OCI-LY7 (cell line): Measurements from ENCODE around the gene LRRC73. TPM values are rescaled to one million over a fixed set of nuclear protein-coding genes. Genes with fewer than 3 reads are reported as not detected.

Source experiments
- BruUV-seq: library from RNA; stranded (reverse); fragments of 400-500 nt; replicated peaks from 2 replicates; lab custom pipeline; 2021; lab: Mats Ljungman, UMichigan
- CTCF ChIA-PET: fragments of 300-600 bp; sonication (Branson Sonifier 250); formaldehyde crosslinking; loops from one replicate; lab custom pipeline; 2022; ENCODE audit warnings: antibody characterized with exemption; ENCODE audit not compliant: unreplicated experiment; lab: Charles Lee
- POLR2A ChIA-PET: fragments of 300-600 bp; sonication (Branson Sonifier 250); formaldehyde crosslinking; loops from one replicate; lab custom pipeline; 2022; ENCODE audit warnings: antibody characterized with exemption; lab: Charles Lee
- DNase-seq: peaks from one replicate; pipeline ENCODE4 v3.0.0-alpha.2; 2015; ENCODE audit warnings: low spot score
- H2AFZ ChIP-seq: fragments of 200-600 bp; sonication (generic), shearing (Covaris generic); 2 replicates; pipeline ENCODE4 v1.6.1; 2014; ENCODE audit warnings: mild to moderate bottlenecking, antibody characterized with exemption, low read length, moderate library complexity
- H3K27ac ChIP-seq: fragments of 200-600 bp; sonication (generic); 2 replicates; pipeline ENCODE4 v1.5.1; 2014; ENCODE audit warnings: mixed run types, low read depth, mild to moderate bottlenecking, moderate library complexity, low read length, inconsistent platforms; ENCODE audit not compliant: poor library complexity, severe bottlenecking
- H3K36me3 ChIP-seq: fragments of 200-600 bp; sonication (generic); 2 replicates; pipeline ENCODE4 v1.6.1; 2014; ENCODE audit warnings: mild to moderate bottlenecking, antibody characterized with exemption, low read length, moderate library complexity, mixed read lengths; ENCODE audit not compliant: insufficient read depth
- H3K4me1 ChIP-seq: fragments of 200-600 bp; sonication (generic); 2 replicates; pipeline ENCODE4 v1.5.1; 2014; ENCODE audit warnings: mild to moderate bottlenecking, low read length; ENCODE audit not compliant: insufficient read depth, poor library complexity, severe bottlenecking
- H3K4me2 ChIP-seq: fragments of 200-600 bp; sonication (generic); 2 replicates; pipeline ENCODE4 v1.6.1; 2014; ENCODE audit warnings: mild to moderate bottlenecking, low read length
- H3K4me3 ChIP-seq: fragments of 200-600 bp; sonication (generic); 2 replicates; pipeline ENCODE4 v1.5.1; 2014; ENCODE audit warnings: mild to moderate bottlenecking, low read depth, low read length; ENCODE audit not compliant: poor library complexity, severe bottlenecking
- H3K79me2 ChIP-seq: fragments of 200-600 bp; sonication (generic); 2 replicates; pipeline ENCODE4 v1.6.1; 2016; ENCODE audit warnings: low read depth, mild to moderate bottlenecking, low read length, moderate library complexity, mixed read lengths; ENCODE audit not compliant: insufficient read depth
- H3K9me2 ChIP-seq: fragments of 200-600 bp; sonication (generic); 2 replicates; pipeline ENCODE4 v1.6.1; 2016; ENCODE audit warnings: mild to moderate bottlenecking, low read length, mixed read lengths; ENCODE audit not compliant: insufficient read depth
- H3K9me3 ChIP-seq: fragments of 200-600 bp; sonication (generic); 2 replicates; pipeline ENCODE4 v1.6.1; 2014; ENCODE audit warnings: mild to moderate bottlenecking, mixed run types, low read length, mixed read lengths
- H4K20me1 ChIP-seq: fragments of 200-600 bp; sonication (generic); 2 replicates; pipeline ENCODE4 v1.6.1; 2014; ENCODE audit warnings: mild to moderate bottlenecking, antibody characterized with exemption, low read length, moderate library complexity, mixed read lengths; ENCODE audit not compliant: insufficient read depth
- EZH2phosphoT487 ChIP-seq: fragments of 200-600 bp; sonication (generic); IDR thresholded peaks from 2 replicates; pipeline ENCODE4 v1.6.1; 2018; ENCODE audit warnings: low read depth, borderline replicate concordance, mild to moderate bottlenecking, mixed run types, antibody characterized with exemption, low read length, moderate library complexity, mixed read lengths
- intact Hi-C: fragments of 100-400 bp; cut with micrococcal nuclease; formaldehyde crosslinking; loops from one replicate; pipeline ENCODE4 v1.10.0; 2022; ENCODE audit not compliant: unreplicated experiment
- total RNA-seq, 2 experiments: library from RNA; depleted of rRNA in 1 of 2; stranded (reverse); fragments of >200 nt in 1 of 2; shearing (Covaris generic) in 1 of 2; gene quantifications; 2 replicates each; pipeline ENCODE4 v1.2.3, GENCODE V29; 2014 to 2022
- TF ChIP-seq, protein P1 (sequence below): fragments of 200-600 bp; sonication (generic); conservative IDR thresholded peaks from 2 replicates; pipeline ENCODE4 v1.5.1; 2014; ENCODE audit warnings: mild to moderate bottlenecking, antibody characterized with exemption, low read length, moderate library complexity, mixed read lengths

LRRC73 gene
- total RNA-seq, 2 experiments from 2014 or later: 0.19 to 0.25 TPM

DNA sequence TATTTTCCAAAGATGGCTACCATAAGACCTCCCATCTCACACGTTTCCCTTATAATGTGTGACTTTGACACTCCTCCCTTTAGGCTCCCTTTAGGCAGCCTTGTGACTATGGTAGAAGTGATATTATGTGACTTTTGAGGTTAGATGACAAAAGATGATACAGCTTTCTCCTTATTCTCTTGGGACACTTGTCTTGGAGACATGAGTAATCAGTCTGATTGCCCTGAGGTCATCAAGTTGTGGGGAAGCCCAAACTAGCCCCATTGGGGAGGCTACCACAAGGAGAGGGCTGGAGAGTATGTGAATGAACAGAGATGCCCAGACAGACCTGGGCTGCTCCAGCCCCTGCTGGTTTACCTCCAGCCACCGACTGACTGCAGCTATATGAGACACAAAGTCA, 44.2 kb downstream of the LRRC73 start:
- POLR2A ChIA-PET: no interaction called here
- CTCF ChIA-PET: no interaction called here

DNA sequence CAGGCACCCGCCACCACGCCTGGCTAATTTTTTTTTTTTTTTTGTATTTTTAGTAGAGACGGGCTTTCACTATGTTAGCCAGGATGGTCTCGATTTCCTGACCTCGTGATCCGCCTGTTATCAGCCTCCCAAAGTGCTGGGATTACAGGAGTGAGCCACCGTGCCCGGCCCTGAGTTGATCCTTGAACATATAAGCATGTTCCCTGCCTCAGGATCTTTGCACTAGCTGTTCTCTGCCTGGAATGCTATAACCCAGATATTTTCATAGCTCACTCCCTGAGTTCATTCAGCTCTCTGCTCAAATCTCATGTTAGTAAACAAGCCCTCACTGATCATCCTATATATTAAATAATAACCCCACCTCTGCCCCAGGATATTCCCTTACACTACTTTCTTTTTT, 45.8 kb downstream of the LRRC73 start:
- H3K4me3 ChIP-seq: no peak overlapping the region
- ChIA-PET CTCF (no interaction called here), POLR2A (interaction anchor here (0.6 to 1.2 kb wide), 5 partner anchors 47 to 1836 kb away, joined by 3 to 6 read pairs (median 4); no protein-coding TSS in a partner anchor)
- no peaks in the 10 kb centered on the region for H3K36me3 ChIP-seq
- no peak for DNase-seq
- TF ChIP-seq, protein P1, sequence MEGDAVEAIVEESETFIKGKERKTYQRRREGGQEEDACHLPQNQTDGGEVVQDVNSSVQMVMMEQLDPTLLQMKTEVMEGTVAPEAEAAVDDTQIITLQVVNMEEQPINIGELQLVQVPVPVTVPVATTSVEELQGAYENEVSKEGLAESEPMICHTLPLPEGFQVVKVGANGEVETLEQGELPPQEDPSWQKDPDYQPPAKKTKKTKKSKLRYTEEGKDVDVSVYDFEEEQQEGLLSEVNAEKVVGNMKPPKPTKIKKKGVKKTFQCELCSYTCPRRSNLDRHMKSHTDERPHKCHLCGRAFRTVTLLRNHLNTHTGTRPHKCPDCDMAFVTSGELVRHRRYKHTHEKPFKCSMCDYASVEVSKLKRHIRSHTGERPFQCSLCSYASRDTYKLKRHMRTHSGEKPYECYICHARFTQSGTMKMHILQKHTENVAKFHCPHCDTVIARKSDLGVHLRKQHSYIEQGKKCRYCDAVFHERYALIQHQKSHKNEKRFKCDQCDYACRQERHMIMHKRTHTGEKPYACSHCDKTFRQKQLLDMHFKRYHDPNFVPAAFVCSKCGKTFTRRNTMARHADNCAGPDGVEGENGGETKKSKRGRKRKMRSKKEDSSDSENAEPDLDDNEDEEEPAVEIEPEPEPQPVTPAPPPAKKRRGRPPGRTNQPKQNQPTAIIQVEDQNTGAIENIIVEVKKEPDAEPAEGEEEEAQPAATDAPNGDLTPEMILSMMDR: no peak
- TF ChIP-seq EZH2phosphoT487: no peak
- BruUV-seq: no TSS peak
- H2AFZ ChIP-seq: no peak overlapping the region
- no peaks in the 10 kb centered on the region for H3K9me3 ChIP-seq
- intact Hi-C loops: no loop called here
- H4K20me1 ChIP-seq: no peaks in the 10 kb centered on the region
- H3K79me2 ChIP-seq: no peaks in the 10 kb centered on the region
- no peaks in the 10 kb centered on the region for H3K9me2 ChIP-seq
- no peak overlapping the region for H3K4me2 ChIP-seq
- H3K27ac ChIP-seq: no peak overlapping the region
- no peaks in the 10 kb centered on the region for H3K4me1 ChIP-seq

More for the DNA sequence above, 44.2 kb downstream of the LRRC73 start:
- H3K4me1 ChIP-seq: no peaks in the 10 kb centered on the region
- no peak overlapping the region for H3K4me3 ChIP-seq
- intact Hi-C loops: no loop called here
- H3K4me2 ChIP-seq: no peak overlapping the region
- TF ChIP-seq, protein P1: no peak
- no peak for TF ChIP-seq EZH2phosphoT487
- no peak for DNase-seq
- no peak overlapping the region for H2AFZ ChIP-seq
- no TSS peak for BruUV-seq
- no peaks in the 10 kb centered on the region for H4K20me1 ChIP-seq
- H3K36me3 ChIP-seq: no peaks in the 10 kb centered on the region
- H3K9me2 ChIP-seq: no peaks in the 10 kb centered on the region
- no peak overlapping the region for H3K27ac ChIP-seq
- H3K9me3 ChIP-seq: no peaks in the 10 kb centered on the region
- no peaks in the 10 kb centered on the region for H3K79me2 ChIP-seq

DNA sequence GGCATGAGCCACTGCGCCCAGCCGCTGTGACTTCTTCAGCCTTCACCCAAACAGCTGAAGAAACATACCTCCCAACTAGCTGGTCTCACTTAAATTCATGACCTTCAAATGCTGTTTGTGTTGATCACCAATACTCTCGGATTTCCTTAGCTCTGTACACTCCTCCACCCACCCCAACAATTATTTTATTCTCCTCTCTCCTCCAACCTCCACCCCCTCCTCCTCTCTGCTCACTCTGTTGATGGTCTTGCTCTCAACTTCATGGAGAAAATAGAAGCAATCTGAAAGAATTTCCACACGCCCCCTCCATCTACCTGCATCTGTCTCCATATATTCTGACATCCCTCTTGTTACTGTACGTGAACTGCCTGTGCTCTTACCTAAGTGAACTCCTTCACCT, 48.2 kb downstream of the LRRC73 start:
- H3K4me3 ChIP-seq: no peak overlapping the region
- H3K79me2 ChIP-seq: no peaks in the 10 kb centered on the region
- ChIA-PET POLR2A (no interaction called here), CTCF (no interaction called here)
- no peaks in the 10 kb centered on the region for H3K9me3 ChIP-seq
- H3K36me3 ChIP-seq: no peaks in the 10 kb centered on the region
- no peaks in the 10 kb centered on the region for H3K4me1 ChIP-seq
- H3K27ac ChIP-seq: no peak overlapping the region
- BruUV-seq: no TSS peak
- intact Hi-C loops: no loop called here
- TF ChIP-seq, protein P1: no peak
- TF ChIP-seq EZH2phosphoT487: no peak
- no peak for DNase-seq
- no peak overlapping the region for H2AFZ ChIP-seq
- H3K9me2 ChIP-seq: no peaks in the 10 kb centered on the region
- no peaks in the 10 kb centered on the region for H4K20me1 ChIP-seq
- H3K4me2 ChIP-seq: no peak overlapping the region
